IPS-15b (cell line): ENCODE measurements around the gene CTXND1.

Experiments used
- H3K27me3 ChIP-seq: one replicate; pipeline ENCODE4 v1.6.1; 2013; ENCODE audit warnings: low read length; ENCODE audit not compliant: control insufficient read depth, insufficient read depth
- H3K36me3 ChIP-seq: one replicate; pipeline ENCODE4 v1.6.1; 2013; ENCODE audit warnings: low read length; ENCODE audit not compliant: control insufficient read depth, insufficient read depth
- H3K4me1 ChIP-seq: one replicate; pipeline ENCODE4 v1.6.1; 2013; ENCODE audit warnings: mild to moderate bottlenecking, low read length; ENCODE audit not compliant: control insufficient read depth, insufficient read depth
- H3K4me3 ChIP-seq: one replicate; pipeline ENCODE4 v1.5.1; 2013; ENCODE audit warnings: low read depth, low read length
- H3K9ac ChIP-seq: one replicate; pipeline ENCODE4 v1.6.1; 2013; ENCODE audit warnings: low read depth, mild to moderate bottlenecking, low read length
- H3K9me3 ChIP-seq: one replicate; pipeline ENCODE4 v1.6.1; 2013; ENCODE audit warnings: mild to moderate bottlenecking, low read length; ENCODE audit not compliant: control insufficient read depth, insufficient read depth

Gene CTXND1

DNA sequence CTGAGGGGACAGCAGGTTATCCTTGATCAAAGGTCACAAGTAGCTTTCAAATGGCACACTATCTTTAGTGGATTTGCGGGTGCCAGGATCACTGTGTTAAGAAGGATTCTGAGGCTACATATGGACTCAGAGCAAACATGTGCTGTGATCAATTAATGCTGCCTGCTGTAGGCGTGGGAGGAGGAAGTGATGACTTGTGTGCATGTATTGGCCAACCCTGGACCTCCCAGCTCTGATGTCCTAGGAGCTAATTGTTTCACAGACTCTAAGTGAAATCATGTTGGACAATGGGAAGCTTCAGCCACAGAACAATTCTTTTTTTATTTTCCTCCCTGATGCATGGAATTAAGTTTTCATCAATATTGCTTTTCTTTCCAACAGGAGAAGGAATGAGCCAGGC, 74.9 kb downstream of the CTXND1 start:
- Histone ChIP-seq H3K9me3 (no peaks in the 10 kb centered on the region), H3K4me1 (no peaks in the 10 kb centered on the region), H3K27me3 (no peaks in the 10 kb centered on the region), H3K36me3 (peaks cover 17% of the 10 kb centered on the region), H3K9ac (no peak overlapping the region), H3K4me3 (no peak overlapping the region)

DNA sequence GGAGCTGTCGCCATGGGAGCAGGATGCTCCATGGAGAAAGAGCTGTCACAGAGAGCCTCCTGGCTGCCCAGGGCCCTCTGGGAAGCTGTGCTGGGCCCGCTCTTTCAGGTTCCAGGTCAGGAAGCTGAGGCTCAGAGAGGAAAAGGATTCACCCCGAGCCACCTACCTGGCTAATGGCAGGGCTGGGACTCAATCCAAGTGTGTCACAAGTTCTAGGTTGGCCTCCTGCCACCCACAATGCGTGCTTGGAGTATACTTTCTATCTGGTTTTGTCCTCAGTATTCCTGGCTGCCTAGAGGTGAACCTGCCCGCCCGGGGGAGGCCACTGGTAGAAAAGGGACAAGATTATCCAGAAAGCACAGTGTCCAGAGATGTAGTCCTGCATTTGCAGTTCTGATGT, 75.6 kb downstream of the CTXND1 start:
- no peak overlapping the region for H3K9ac ChIP-seq
- H3K27me3 ChIP-seq, result no peaks in the 10 kb centered on the region
- no peak overlapping the region for H3K4me3 ChIP-seq
- H3K36me3 ChIP-seq, result peaks cover 17% of the 10 kb centered on the region
- no peaks in the 10 kb centered on the region for H3K4me1 ChIP-seq
- no peaks in the 10 kb centered on the region for H3K9me3 ChIP-seq

DNA sequence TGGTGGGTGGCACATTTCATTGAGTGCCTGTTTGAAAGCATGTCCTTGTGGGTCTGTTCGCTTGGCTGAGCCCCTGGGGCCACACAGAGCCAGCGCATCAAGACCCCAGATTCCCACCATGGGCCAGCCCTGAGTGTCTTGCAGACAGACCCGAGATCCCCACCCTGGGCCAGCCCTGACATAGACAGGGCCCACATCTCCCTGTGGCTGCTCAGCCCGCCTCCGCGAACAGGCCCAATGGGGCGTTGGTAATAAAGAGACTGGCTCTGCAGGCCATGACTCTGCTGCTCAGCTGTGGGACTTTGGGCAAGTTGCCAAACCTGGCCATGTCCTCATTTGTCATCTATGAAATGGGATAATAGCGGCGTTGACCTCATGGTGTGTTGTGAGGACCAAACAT, 76.6 kb downstream of the CTXND1 start:
- H3K27me3 ChIP-seq, result no peaks in the 10 kb centered on the region
- H3K4me3 ChIP-seq, result no peak overlapping the region
- H3K9ac ChIP-seq, result no peak overlapping the region
- H3K4me1 ChIP-seq, result no peaks in the 10 kb centered on the region
- H3K36me3 ChIP-seq, result peaks cover 15% of the 10 kb centered on the region
- no peaks in the 10 kb centered on the region for H3K9me3 ChIP-seq

DNA sequence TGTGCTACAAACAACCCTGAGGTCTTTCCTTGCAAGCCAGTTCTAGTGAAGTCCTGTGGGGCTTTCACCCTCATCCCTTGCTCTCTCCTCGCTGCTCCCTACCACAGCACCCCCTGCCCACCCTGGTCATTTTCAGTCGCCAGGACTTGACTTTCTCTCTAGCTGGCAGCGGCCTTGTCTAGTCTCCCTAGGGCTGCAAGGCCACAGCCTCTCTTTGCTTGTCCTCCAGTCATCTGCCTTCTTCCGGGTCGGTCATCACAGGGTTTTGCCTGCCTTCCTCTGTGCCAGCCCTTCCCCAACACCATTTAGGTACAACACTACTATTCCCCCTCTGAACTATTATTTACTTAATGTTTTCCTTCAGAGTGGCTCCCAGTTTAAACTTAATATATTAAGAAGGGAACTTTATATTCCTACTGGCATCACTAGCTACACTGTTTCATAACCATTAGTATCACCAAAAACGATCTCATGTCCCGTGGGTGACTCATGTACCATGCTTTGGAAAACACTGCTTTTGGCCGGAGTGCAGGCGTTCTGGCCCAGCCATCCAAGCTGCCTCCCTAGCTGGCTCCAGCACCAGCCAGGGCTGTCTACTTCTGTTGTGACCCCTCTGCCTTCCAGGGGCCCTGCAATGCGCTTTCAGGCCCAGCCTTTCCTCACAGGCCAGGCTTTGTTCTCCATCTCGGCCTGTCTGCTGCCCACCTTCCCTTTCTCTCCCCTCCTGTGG, 77.8 kb downstream of the CTXND1 start:
- Histone ChIP-seq H3K9ac (no peak overlapping the region), H3K36me3 (peaks cover 11% of the 10 kb centered on the region), H3K4me1 (no peaks in the 10 kb centered on the region), H3K9me3 (no peaks in the 10 kb centered on the region), H3K27me3 (no peaks in the 10 kb centered on the region), H3K4me3 (no peak overlapping the region)

DNA sequence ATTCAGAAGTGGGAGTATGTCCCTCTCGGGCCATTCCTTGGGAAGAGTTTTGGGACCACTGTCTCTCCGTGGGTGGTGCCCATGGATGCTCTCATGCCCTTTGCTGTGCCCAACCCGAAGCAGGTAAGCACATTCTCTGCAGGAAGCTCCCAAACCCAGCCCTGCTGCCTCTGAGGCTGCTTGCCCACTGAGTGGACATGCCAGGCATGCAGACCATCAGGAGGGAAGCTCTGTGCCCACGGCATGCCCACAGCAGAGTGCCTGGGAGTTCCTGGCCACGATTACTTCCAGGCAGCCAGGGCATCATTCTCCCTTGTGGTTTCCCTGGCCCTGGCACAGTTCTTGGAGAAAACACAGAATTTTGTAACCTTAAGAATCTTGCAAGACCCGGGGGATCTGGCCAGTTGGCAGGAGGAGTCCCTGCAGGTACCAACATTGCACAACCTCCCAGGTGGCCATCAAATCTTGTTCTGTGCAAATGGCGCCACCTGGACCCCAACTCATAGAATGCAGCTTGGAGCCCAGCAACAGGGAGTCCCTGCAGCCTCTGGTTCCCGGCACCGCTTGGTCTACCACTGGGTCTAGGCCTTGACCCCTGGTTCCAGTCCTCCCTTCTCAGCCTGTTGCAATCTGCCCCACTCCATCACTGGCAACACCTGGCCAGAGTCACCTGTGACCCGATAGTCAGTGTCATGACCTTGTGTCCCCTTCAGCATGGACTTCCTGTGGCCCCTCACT, 78.8 kb downstream of the CTXND1 start:
- peaks cover 9% of the 10 kb centered on the region for H3K36me3 ChIP-seq
- no peaks in the 10 kb centered on the region for H3K4me1 ChIP-seq
- H3K27me3 ChIP-seq, result no peaks in the 10 kb centered on the region
- H3K9ac ChIP-seq, result no peak overlapping the region
- H3K9me3 ChIP-seq, result no peaks in the 10 kb centered on the region
- H3K4me3 ChIP-seq, result no peak overlapping the region

DNA sequence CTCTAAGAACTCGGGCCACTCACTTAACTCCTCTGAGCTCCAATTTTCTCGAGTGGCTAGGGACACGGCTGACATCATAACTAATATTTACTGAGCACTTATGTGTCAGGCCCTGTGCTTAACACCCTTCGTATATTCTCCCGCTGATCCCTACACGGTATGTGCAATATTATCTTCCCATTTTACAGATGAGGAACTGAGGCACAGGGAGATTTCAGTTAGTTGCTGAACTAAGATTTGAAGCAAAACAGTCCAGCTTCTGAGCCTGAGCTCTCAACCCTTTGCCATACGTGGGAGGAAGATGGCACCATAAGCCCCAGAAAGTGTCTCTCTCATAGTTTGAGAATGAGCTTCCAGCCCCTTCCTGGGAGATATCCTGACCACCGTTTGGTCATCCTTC, 79.6 kb downstream of the CTXND1 start:
- Histone ChIP-seq H3K4me3 (no peak overlapping the region), H3K9me3 (no peaks in the 10 kb centered on the region), H3K27me3 (no peaks in the 10 kb centered on the region), H3K36me3 (peaks cover 4% of the 10 kb centered on the region), H3K9ac (no peak overlapping the region), H3K4me1 (no peaks in the 10 kb centered on the region)

DNA sequence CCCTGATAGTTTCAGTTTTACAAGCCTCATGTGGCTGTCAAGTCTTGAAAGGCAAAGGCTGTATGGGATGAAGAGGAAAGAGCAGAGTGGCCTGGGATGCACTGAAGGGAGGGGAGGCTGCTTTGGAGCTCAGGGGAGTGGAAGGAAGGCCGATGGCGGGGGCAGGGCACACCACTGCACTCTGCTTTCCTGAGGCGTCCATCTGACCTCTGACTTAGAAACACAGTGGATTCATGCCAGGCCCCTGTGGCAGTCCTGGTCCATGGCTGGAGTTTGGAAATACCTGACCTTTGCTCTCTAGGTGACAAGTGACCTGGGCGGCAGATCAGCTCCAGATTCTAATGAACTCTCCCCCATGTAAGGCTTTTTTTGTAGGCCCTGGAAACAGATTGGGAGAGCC, 80.2 kb downstream of the CTXND1 start:
- Histone ChIP-seq H3K9ac (no peak overlapping the region), H3K36me3 (peaks cover 3% of the 10 kb centered on the region), H3K4me1 (no peaks in the 10 kb centered on the region), H3K4me3 (no peak overlapping the region), H3K9me3 (no peaks in the 10 kb centered on the region), H3K27me3 (no peaks in the 10 kb centered on the region)

DNA sequence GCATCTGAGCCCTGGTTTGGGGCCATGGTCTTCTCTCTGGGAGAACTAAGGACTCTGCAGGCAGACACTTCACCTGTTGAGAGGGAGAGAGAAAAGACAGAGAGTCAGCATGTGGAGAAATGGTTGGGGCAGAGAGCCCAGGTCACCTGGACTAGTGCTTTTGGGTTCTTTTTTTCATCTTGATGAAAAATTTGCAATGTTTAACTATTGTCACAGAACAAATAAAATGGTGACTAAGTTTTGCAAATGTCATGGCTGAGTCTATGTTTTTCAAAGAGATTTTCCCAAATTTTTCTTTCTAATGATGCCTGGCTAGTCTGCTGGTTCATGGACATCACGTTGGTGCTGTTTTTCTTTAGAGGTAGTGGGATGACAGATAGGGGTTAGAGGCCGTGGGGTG, 81.4 kb downstream of the CTXND1 start:
- H3K4me3 ChIP-seq, result no peak overlapping the region
- no peaks in the 10 kb centered on the region for H3K9me3 ChIP-seq

DNA sequence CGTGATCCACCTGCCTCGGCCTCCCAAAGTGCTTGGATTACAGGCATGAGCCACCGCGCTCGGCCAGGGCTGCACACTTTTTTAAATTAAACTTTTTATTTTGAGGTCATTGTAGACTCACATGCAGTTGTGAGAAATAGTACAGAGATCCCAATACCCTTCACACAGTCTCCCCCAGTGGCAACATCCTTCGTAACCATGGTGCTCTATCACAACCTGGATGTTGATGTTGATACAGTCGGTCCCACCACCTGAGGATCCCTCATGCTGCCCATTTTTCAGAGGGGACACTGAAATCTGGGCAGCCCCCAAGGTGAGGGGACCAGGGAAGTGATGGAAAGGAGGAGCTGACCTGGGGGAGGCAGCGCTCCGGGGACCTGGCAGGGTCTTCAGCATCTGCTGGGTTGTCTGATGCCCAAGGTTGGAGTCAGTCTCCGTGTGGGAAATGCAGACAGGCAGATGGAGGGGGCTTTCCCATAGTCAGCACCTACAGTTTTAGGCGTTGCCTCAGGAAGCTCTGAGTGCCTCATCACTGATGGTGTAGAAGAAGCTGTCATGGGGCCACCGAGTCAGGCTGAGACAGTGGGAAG, 82.2 kb downstream of the CTXND1 start:
- Histone ChIP-seq H3K36me3 (peaks cover 3% of the 10 kb centered on the region), H3K27me3 (no peaks in the 10 kb centered on the region), H3K9me3 (no peaks in the 10 kb centered on the region), H3K4me3 (no peak overlapping the region), H3K9ac (no peak overlapping the region), H3K4me1 (no peaks in the 10 kb centered on the region)

More for the DNA sequence above, 81.4 kb downstream of the CTXND1 start:
- no peak overlapping the region for H3K9ac ChIP-seq
- no peaks in the 10 kb centered on the region for H3K27me3 ChIP-seq
- H3K4me1 ChIP-seq, result no peaks in the 10 kb centered on the region
- H3K36me3 ChIP-seq, result peaks cover 3% of the 10 kb centered on the region

DNA sequence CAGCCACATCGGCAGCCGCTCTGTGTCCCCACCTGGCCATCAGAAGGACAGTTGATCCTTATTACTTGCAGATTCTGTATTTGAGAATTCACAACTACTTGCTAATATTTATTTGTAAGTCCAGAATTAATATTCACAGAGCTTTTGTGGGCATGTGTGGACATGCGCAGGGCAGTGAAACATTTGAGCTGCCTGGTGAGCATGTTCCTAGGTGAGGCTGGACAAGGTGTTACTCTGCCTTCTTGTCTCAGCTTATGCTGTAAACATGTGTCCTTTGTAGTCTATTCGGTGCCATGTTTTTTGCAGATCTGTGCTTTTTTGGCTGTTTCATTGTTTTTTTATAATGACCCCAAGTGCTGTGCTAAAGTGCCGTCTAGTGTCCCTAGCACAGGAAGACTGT, 83.6 kb downstream of the CTXND1 start:
- H3K36me3 ChIP-seq, result no peaks in the 10 kb centered on the region
- H3K4me1 ChIP-seq, result no peaks in the 10 kb centered on the region
- H3K9me3 ChIP-seq, result no peaks in the 10 kb centered on the region
- H3K27me3 ChIP-seq, result no peaks in the 10 kb centered on the region
- H3K4me3 ChIP-seq, result no peak overlapping the region
- H3K9ac ChIP-seq, result no peak overlapping the region

DNA sequence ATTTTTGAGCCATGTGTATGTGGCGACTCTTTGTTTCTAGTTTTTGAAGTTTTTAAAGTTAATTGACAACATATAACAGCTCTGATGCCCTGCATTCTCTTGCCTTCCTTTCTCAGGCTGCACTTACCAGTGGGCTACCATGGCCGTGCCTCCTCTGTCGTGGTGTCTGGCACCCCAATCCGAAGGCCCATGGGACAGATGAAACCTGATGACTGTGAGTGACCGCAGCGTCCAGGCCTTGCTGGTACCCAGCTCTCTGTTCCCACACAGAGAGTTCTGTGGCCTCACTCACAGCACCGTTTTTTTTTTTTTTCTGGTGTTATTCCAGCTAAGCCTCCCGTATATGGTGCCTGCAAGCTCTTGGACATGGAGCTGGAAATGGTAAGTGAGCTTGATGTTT, 84.1 kb downstream of the CTXND1 start:
- Histone ChIP-seq H3K27me3 (no peaks in the 10 kb centered on the region), H3K4me1 (no peaks in the 10 kb centered on the region), H3K4me3 (no peak overlapping the region), H3K9ac (no peak overlapping the region), H3K9me3 (no peaks in the 10 kb centered on the region), H3K36me3 (no peaks in the 10 kb centered on the region)

DNA sequence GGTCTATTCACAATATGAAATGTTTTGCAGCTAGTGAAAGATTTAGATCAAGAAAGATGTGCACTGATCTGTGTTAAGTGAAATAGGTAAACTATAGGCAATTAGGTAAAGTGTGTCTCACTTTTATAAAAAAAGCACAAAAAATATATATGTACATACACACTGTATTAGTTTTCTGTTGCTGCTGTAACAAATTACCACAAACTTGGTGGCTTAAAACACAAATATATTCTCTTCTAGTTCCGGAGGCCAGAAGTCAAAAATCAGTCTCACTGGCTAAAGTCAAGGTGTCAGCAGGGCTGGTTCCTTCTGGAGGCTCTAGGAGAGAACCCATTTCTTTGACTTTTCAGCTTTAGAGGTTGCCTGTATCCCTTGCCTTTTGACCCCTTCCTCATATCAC, 88.1 kb downstream of the CTXND1 start:
- no peaks in the 10 kb centered on the region for H3K4me1 ChIP-seq
- H3K9ac ChIP-seq, result no peak overlapping the region
- H3K36me3 ChIP-seq, result peaks cover 10% of the 10 kb centered on the region
- no peaks in the 10 kb centered on the region for H3K27me3 ChIP-seq
- H3K4me3 ChIP-seq, result no peak overlapping the region
- no peaks in the 10 kb centered on the region for H3K9me3 ChIP-seq
